HG02840 (cell line): ENCODE results near the gene PBX3.

Experiments
- ATAC-seq: cut with Tn5 transposase; IDR thresholded peaks from one replicate; pipeline ENCODE4 v1.9.1; 2021; ENCODE audit warnings: mild to moderate bottlenecking, moderate library complexity, moderate number of reproducible peaks; ENCODE audit not compliant: unreplicated experiment, low FRiP score

Gene PBX3

GRCh38 chr9:125968714-125969374, 221.7 kb downstream of the PBX3 start:
- no peak for ATAC-seq

DNA sequence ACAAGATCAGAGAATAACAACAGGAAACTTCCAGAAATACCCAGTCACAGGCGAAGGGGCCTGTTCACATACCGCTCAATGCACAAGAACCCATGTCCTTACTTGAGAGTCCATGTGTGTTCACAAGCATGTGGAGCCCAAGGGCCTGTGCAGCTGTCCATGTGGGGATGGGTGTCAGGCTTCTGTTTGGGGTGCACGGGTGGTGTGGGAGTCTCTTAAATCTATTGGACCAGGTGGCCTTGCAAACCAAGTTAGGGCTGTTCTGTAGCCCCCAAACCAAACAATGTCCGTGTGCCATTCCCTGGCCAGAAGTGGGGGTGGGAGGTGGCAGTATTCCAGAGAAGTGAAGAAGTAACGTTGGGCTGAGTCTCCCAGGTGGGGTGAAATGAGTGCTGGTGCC, 222.3 kb downstream of the PBX3 start:
- ATAC-seq = no peak

- ATAC-seq = no peak
Measured at GRCh38 chr9:125969868-125970267, 222.7 kb downstream of the PBX3 start.

- no peak for ATAC-seq
Measured at GRCh38 chr9:125970340-125970739, 223.2 kb downstream of the PBX3 start.

DNA sequence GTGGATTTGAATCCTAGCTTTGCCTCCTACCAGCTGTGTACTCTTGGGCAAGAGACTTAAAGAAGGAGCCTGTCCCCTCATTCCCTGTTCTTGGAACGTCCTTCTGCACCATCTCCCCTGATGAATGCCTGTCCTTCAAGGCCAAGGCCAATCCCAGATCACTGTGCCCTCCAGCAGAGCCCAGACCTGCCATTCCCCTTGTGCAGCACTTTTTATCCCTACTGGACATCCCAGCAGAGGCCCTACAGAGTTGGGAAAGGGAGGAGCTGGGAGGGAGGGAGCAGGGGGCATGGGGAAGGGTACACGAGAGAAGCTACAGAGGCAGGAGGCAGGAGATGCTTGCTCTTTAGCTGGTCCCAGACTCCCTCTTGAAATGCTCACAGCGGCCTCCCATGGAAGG, 223.9 kb downstream of the PBX3 start:
- ATAC-seq = no peak

DNA sequence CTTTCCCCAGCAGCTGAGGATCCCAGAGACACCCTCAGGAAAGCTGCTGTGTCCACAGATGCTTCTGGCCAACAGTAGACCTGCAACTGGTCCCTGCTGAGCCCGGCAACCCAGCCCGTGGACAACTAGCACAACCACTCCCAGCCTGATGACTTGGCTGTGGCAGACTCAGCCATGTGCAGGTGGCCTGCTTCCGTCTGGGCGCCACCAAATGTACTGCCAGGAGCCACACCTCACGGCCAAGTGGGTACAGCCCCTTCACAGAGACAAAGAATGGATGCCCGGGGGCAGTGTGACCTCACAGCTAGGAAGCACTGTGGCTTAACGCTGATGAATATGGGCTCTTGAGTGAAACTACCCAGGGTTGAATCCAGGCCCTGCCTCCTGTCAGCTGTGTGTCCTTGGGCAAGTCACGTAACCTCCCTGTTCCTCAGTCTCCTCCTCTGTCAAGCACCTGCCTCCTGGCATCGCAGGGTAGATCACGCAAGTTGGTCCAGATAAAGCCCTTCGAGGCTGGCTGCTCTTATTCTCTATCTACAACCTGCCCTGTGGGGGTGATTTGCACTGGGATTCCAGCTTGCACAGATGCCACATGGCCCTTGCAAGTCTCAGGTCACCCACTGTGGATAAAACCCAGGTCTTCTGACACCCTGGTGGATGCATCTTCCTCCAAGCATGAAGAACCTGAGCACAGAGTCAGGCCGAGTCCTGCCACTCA, 225.0 kb downstream of the PBX3 start:
- ATAC-seq = no peak

DNA sequence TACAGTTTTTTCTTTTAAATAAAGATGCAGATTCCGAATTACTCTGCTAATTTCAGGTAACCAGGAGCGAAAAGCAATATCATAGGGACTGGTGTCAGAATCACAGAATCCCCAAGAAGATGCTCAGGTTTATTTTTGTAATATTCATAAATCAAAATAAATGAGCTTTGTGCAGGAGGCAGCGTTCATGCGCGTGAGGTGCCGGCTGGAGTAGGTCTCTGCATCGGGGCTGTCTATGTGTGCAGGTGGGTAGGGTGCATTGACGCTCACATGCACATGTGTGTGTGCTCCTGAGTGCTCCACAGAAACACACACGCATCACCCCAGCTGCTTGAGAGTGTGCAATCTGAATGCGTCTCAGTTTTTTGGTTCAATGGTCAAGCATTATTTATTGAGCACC, 226.4 kb downstream of the PBX3 start:
- ATAC-seq = no peak

DNA sequence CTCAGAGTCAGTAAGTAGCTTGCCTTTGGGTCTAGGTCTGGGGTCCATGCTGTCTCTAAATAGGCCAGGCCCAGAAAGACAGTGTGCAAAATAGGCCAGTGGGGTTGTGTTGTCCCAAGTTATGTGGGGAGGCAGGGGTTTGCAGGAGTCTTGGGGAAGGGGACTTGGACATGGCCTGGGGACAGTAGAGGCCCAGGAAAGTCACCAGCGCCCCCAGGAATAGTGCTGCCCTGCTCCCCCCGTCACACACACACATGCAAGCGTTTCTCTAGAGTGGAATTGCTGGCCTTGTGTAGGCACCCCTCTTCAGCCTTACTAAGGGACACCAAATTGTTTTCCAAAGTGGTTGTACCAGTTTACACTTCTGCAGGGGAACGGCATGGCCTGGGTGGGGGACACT, 227.5 kb downstream of the PBX3 start:
- no peak for ATAC-seq

GRCh38 chr9:125977223-125977622, 230.1 kb downstream of the PBX3 start:
- ATAC-seq = no peak

- ATAC-seq = no peak
Measured at GRCh38 chr9:125979383-125979782, 232.2 kb downstream of the PBX3 start.

- no peak for ATAC-seq
Measured at GRCh38 chr9:125982798-125983406, 235.7 kb downstream of the PBX3 start.

DNA sequence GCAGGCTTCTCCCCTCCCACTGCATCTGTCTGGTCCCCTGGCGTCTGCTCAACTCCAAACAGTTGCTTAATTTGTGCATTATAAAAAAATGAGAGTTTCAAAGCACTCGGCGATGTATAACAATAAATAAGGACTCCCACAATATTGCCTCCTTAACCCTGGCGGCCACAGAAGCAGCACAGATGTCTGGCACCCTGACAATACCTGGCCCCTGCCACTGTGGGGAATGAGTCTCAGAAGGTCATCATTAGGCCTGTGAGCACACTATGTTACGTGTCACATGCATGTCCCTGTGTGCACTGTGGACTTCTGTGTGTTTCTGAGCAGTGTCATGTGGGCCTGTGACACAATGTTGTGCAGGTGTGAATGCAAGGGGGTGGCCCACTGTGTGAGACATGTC, 236.5 kb downstream of the PBX3 start:
- no peak for ATAC-seq

DNA sequence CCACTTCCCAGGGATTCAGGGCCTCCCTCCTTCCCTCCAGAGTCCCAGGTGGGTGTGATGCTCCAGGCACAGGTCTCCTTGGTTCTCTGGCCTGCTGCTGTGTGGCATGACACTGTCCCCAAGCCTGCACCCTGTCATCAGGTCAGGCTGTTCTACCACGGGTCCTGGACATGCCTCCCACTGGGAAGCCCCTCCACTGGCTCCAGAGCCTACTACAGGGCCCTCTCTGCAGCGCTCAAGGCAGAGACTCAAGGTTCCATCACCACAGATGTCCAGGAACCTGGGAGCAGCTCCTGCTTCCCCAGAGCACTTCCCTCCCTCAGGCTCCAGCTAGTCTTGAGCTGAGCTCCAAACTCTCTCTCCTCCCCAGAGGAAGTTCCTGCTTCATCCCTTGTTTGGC, 237.3 kb downstream of the PBX3 start:
- no peak for ATAC-seq

DNA sequence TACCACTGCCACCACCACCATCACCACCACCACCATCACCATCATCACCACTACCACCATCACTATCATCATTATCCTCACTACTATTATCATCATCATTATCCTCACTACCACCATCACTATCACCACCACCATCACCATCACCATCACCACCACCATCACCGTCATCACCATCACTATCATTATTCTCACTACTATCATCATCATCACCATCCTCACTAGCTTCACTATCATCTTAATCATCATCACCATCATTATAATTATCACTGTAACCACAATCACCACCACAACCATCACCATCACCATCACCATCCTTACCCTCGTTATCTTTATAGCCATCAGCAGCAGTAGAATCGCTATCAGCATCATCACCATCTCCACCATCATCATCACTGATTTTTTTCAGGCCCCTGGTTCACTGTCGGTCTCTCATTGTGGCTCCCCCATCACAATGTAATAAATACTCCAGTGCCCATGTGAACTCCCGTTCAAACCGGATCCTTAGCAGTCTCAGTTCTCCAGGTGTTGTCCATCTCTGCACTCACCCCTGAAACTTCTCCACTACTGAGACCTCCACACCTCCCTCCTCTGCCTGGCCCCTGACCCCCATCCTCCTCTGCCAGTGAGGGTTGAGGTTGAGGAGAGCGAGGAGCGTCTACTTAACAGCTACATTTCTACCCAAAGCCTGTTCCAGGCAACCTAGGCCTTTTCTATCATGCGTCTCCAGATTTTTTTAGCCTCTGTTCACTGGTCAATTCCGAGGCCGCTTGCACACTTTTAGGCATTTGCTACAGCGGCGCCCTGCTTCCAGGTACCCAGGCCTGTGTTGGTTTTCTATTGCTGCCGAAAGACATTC, 238.2 kb downstream of the PBX3 start:
- no peak for ATAC-seq

DNA sequence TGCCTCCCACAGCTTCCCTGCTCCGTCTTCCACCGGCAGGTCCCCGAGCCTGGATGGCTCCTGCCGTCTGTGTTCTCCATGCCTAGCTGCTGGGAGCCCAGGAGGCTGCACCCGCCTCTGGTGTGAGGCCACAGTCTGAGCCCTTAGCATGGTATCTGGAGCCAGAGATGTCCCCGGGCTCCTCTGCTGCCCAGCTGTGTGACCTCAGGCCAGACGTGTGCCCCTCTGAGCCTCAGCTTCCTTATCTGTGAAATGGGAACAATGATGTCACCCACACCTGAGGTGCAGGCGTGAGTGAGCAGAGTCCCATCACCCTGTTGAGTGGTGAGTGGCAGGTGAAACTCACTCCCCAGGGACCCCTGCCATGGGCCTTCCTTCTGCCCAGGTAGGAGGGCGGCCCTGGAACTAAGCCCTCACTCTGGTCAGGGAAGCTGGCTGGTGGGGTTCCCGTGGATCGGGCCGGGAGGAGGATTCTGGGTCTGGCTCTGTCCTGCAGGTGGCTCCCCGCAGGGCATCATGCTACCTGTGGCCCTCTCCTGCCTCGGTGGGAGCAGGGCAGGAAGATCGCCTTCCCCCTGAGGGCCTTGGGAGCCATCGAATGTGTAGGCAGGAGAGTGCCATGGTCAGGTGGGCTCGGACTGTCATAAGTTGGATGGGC, 239.0 kb downstream of the PBX3 start:
- no peak for ATAC-seq

DNA sequence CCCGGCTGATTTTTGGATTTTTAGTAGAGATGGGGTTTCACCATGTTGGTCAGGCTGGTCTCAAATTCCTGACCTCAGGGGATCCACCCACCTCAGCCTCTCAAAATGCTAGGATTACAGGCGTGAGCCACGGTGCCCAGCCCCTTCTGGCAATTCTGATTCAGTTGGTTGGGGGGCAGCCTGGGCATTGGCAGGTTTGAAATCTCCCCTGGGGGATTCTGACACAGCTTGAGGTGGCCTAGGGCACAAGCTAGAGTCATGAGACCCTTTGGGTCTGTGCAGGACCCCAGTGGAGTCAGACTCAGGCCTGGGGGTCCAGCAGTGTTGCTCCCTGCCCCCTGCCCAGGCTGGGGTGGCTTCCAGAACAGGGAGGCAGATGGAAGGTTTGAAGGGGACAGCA, 239.8 kb downstream of the PBX3 start:
- ATAC-seq = no peak

GRCh38 chr9:125987420-125987819, 240.2 kb downstream of the PBX3 start:
- ATAC-seq = no peak

DNA sequence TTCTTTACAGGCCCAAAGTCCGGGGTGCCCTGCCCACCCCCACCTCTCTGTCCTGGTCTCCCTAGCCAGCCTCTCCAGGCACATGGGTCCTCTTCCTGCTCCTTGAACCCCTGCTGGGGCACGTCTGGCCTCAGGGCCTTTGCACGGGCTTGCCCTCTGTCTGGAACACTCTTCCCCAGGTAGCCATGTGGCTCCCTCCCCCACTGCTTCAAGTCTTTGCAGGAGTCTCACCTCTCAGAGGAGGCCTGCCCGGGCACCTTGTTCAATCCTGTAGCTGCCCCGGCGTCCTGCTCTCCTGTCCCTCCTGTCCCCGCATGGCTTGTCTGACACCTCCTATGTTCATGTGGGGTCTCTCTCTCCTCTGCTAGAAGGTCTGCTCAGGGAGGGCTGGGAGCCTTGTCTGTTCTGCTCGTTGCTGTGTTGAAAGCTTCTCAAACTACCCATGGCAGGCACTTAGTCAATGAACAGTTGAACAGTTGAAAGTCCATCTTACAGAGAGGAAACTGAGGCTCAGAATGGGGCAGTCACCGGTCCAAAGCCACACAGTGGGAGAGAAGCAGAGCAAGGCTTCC, 241.4 kb downstream of the PBX3 start:
- no peak for ATAC-seq

- no peak for ATAC-seq
Measured at GRCh38 chr9:125989090-125989501, 241.9 kb downstream of the PBX3 start.

DNA sequence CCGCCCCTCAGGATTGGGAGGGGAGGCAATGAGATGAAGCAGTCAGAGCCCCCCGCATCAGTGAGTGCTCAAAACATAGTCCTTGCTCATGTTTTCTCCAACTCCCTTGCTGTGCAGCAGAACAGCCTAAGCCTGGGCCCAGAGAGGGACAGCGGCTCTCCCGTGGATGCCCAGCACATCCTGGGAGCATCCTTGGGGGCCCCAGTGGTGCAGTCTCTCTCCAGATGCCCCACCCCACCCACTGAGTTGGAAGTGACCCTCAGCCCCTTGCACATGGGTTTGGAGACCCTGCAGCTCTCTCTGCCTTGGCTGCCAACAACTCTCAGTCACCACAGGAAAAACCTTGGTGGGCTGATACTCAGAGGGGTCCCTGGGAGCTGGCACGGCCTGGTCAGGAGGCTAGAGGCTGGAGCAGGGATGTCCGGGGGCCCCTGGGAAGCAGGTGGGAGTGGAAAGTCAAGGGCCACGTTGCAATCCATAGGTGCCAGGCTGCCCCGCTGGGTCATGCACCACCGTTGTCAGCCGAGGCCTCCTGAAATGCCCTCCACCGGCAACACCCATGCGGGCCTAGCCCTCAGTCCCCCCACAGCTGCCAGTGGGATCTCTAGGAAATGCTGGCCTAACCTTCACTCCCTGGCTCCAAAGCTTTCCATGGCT, 242.5 kb downstream of the PBX3 start:
- ATAC-seq = no peak
